GM12892 (cell line): ENCODE measurements around the gene S100A8.

Experiments used
- POLR2A ChIP-seq: IDR thresholded peaks from 2 replicates; pipeline ENCODE4 v1.6.1; 2011; ENCODE audit warnings: low read depth, low read length, control low read depth
- POLR2AphosphoS5 ChIP-seq: IDR thresholded peaks from 2 replicates; pipeline ENCODE4 v1.6.1; 2011; ENCODE audit warnings: low read depth, low read length, control low read depth
- TAF1 ChIP-seq: IDR thresholded peaks from 2 replicates; pipeline ENCODE4 v1.6.1; 2011; ENCODE audit warnings: low read depth, mild to moderate bottlenecking, control low read depth, low read length, borderline replicate concordance

DNA sequence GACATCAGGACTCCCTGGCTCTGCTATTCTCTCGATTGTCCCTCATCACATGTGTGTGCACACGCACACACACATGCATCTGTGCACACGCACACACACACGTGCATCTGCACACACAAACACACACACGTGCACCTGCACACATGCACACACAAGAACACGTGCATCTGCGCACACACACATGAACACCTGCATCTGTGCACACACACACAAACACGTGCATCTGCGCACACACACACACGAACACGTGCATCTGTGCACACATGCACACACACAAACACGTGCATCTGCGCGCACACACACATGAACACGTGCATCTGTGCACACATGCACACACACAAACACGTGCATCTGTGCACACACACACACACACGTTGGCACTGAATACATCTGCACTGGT, 40.1 kb upstream of the S100A8 start:
- no peak for TF ChIP-seq POLR2A
- no peak for TF ChIP-seq TAF1
- TF ChIP-seq POLR2AphosphoS5 = no peak
